Thymus (tissue), 11 donors: ENCODE measurements around the gene CACUL1. TPM values are rescaled to one million over a fixed set of nuclear protein-coding genes. Genes with fewer than 3 reads are reported as not detected.
"Not testable (repeated sequence)": the region's sequence is repeated elsewhere in the genome, so short reads cannot be mapped to it uniquely, and the experiment has no call there.

Experiments used
- DNase-seq, 9 donors: peaks; one replicate each; pipeline ENCODE4 v3.0.0-alpha.2; 2013; ENCODE audit warnings: low spot score in 9 of 9, low read depth in 6 of 9, missing footprints in 1 of 9
- H3K27ac ChIP-seq, 2 donors: one replicate each; pipeline ENCODE4 v1.5.1; 2013; ENCODE audit warnings: control low read depth in 1 of 2, low read depth in 1 of 2, low read length in 1 of 2, mild to moderate bottlenecking in 1 of 2, moderate library complexity in 1 of 2
- H3K27me3 ChIP-seq, 2 donors: one replicate each; pipeline ENCODE4 v1.5.1; 2013; ENCODE audit warnings: low read length in 1 of 2; ENCODE audit not compliant: control insufficient read depth in 2 of 2, insufficient read depth in 1 of 2
- H3K36me3 ChIP-seq, 2 donors: one replicate each; pipeline ENCODE4 v1.5.1; 2013; ENCODE audit warnings: low read length in 1 of 2, mild to moderate bottlenecking in 1 of 2, moderate library complexity in 1 of 2; ENCODE audit not compliant: control insufficient read depth in 2 of 2, insufficient read depth in 2 of 2
- H3K4me1 ChIP-seq, 2 donors: one replicate each; pipeline ENCODE4 v1.5.1; 2013; ENCODE audit warnings: low read length in 2 of 2; ENCODE audit not compliant: control insufficient read depth in 2 of 2, insufficient read depth in 2 of 2
- H3K4me3 ChIP-seq, 2 donors: one replicate each; pipeline ENCODE4 v1.5.1; 2013; ENCODE audit warnings: low read length in 2 of 2, control low read depth in 1 of 2, mild to moderate bottlenecking in 1 of 2
- H3K9me3 ChIP-seq, 2 donors: one replicate each; pipeline ENCODE4 v1.5.1; 2013; ENCODE audit warnings: low read length in 1 of 2, mild to moderate bottlenecking in 1 of 2; ENCODE audit not compliant: control insufficient read depth in 2 of 2, insufficient read depth in 1 of 2
- WGBS: extraction: QIAGEN DNeasy Blood & Tissue Kit; methylation state at CpG from one replicate; pipeline ENCODE4 v1.1.7; 2013; 5-methylcytosine and 5-hydroxymethylcytosine counted together
- polyA plus RNA-seq: library from polyadenylated mRNA; stranded (reverse); fragments of 200-250 nt; gene quantifications from one replicate; pipeline ENCODE4 v1.2.3, GENCODE V29; 2013
- total RNA-seq: library from RNA; stranded (reverse); fragments of 120-200 nt; gene quantifications from one replicate; pipeline ENCODE4 v1.2.4, GENCODE V29; 2013
- donor health status: healthy.

Gene CACUL1
- total and polyA plus RNA-seq, 2 donors = 9.9 to 15.4 TPM

- no peaks in the 10 kb centered on the region for H3K36me3 ChIP-seq
- peaks cover 0 to 10% of the 10 kb centered on the region in 2 donors for H3K4me1 ChIP-seq
- H3K9me3 ChIP-seq = no peaks in the 10 kb centered on the region
- no peak for DNase-seq
- H3K27me3 ChIP-seq = no peaks in the 10 kb centered on the region
- H3K27ac ChIP-seq = peak overlapping the region in 1 of 2 donors; percentile 3
- no peak overlapping the region for H3K4me3 ChIP-seq
- 86% methylated on average over 4 of the region's 4 CpGs for WGBS
These were observed 92.3 kb downstream of the CACUL1 start for GRCh38 chr10:118662228-118663035.

DNA sequence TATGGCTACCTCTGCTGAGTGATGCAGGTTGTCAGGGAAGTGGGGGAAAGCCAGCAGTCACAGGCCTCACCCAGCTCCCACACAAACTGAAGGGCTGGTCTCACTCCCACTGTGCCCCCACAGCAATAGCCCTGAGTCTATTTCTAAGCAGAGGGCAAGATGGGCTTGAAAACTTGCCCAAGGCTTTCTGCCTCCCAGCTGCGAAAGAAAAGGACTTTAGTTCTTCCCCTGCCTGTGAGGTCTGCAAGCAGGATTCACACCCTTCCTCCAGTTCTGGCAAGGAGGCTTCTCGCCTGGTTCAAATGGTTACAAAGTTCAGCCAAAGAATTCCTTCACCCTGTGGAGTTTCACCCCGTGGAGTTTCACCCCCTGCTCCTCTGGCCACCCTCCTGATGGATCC lies 96.0 kb downstream of the CACUL1 start:
- no peak for DNase-seq
- Histone ChIP-seq H3K36me3 (no peaks in the 10 kb centered on the region), H3K4me3 (no peak overlapping the region), H3K9me3 (no peaks in the 10 kb centered on the region), H3K27ac (peak overlapping the region in 1 of 2 donors; percentile 50), H3K4me1 (peaks cover 0 to 10% of the 10 kb centered on the region in 2 donors), H3K27me3 (no peaks in the 10 kb centered on the region)
- 66% methylated on average over 3 of the region's 3 CpGs for WGBS

- H3K4me1 ChIP-seq = peaks cover 0 to 10% of the 10 kb centered on the region in 2 donors
- not testable (repeated sequence) for H3K9me3 ChIP-seq, H3K4me3 ChIP-seq, H3K27me3 ChIP-seq, H3K36me3 ChIP-seq
- DNase-seq = peak in 2 of 9 donors; percentile 18 to 52
- WGBS = 21% methylated on average over 1 of the region's 1 CpG
- H3K27ac ChIP-seq = peak overlapping the region in 1 of 2 donors; percentile 46
These were observed 96.6 kb downstream of the CACUL1 start for GRCh38 chr10:118658168-118658567.

DNA sequence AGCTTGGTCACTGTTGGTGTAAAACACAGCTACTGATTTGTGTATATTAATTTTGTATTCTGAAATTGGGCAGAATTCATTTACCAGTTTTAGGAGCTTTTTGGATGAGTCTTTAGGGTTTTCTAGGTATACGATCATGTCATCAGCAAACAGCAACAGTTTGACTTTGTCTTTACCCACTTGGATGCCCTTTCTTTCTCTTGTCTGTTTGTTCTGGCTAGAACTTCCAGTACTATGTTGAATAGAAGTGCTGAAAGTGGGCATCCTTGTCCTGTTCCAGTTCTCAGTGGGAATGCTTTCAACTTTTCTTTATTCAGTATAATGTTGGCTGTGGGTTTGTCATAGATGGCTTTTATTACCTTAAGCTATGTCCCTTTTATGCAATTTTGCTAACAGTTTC lies 109.5 kb downstream of the CACUL1 start:
- not testable (repeated sequence) for DNase-seq, H3K36me3 ChIP-seq, H3K27ac ChIP-seq, H3K27me3 ChIP-seq, H3K4me3 ChIP-seq, H3K9me3 ChIP-seq, H3K4me1 ChIP-seq
- WGBS = 94% methylated on average over 1 of the region's 1 CpG

- no peak overlapping the region for H3K4me3 ChIP-seq
- H3K36me3 ChIP-seq = no peaks in the 10 kb centered on the region
- H3K27me3 ChIP-seq = peaks cover 0 to 8% of the 10 kb centered on the region in 2 donors
- no peak for DNase-seq
- H3K9me3 ChIP-seq = no peaks in the 10 kb centered on the region
- WGBS = 78% methylated on average over 2 of the region's 2 CpGs
- H3K27ac ChIP-seq = no peak overlapping the region
- no peaks in the 10 kb centered on the region for H3K4me1 ChIP-seq
These were observed 112.5 kb downstream of the CACUL1 start for GRCh38 chr10:118642228-118642627.

GRCh38 chr10:118638680-118639079 lies 116.1 kb downstream of the CACUL1 start:
- Histone ChIP-seq H3K27ac (no peak overlapping the region), H3K36me3 (no peaks in the 10 kb centered on the region), H3K9me3 (peaks cover 0 to 3% of the 10 kb centered on the region in 2 donors), H3K4me1 (no peaks in the 10 kb centered on the region), H3K27me3 (peaks cover 0 to 10% of the 10 kb centered on the region in 2 donors), H3K4me3 (no peak overlapping the region)
- no peak for DNase-seq
- WGBS = 85% methylated on average over 9 of the region's 9 CpGs

DNA sequence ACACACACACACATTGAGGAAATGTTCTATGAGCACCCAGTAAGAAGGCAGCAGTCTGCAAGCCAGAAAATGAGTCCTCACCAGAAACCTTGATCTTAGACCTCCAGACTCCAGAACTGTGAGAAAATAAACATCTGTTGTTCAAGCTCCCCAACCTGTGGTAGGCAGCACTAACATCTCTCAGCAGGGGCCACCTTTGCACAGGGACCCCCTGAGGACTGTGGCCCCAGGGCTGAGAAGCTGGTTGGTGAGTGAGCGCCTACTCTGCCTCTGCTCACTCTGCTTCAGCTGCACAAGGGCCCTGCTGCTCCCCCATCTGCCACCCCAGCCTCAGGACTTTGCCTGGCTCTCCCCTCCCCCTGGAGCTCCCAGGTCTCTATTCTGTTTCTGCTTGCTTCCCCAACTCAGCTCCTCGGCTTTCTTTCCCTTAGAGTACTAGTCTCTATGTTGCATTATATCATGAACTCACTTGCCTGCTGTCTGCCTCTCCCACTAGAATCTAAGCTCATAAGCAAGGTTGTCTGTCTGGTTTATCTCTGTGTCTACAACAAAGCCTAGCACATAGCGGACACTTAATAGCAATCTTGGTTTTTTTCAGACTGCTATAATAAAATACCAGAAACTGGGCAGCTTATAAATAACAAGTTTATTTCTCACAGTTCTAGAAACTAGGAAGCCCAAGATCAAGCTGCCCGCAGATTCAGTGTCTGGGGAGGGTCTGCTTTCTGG lies 118.9 kb downstream of the CACUL1 start:
- H3K4me1 ChIP-seq = no peaks in the 10 kb centered on the region
- peaks cover 0 to 5% of the 10 kb centered on the region in 2 donors for H3K27me3 ChIP-seq
- H3K9me3 ChIP-seq = peaks cover 0 to 3% of the 10 kb centered on the region in 2 donors
- H3K36me3 ChIP-seq = no peaks in the 10 kb centered on the region
- no peak for DNase-seq
- no peak overlapping the region for H3K4me3 ChIP-seq
- H3K27ac ChIP-seq = no peak overlapping the region
- 87% methylated on average over 4 of the region's 4 CpGs for WGBS

GRCh38 chr10:118633786-118634185 lies 121.0 kb downstream of the CACUL1 start:
- Histone ChIP-seq H3K4me3 (no peak overlapping the region), H3K36me3 (no peaks in the 10 kb centered on the region), H3K9me3 (peaks cover 0 to 3% of the 10 kb centered on the region in 2 donors), H3K27ac (no peak overlapping the region), H3K27me3 (peaks cover 0 to 7% of the 10 kb centered on the region in 2 donors), H3K4me1 (no peaks in the 10 kb centered on the region)
- WGBS = 76% methylated on average over 7 of the region's 7 CpGs
- DNase-seq = no peak

DNA sequence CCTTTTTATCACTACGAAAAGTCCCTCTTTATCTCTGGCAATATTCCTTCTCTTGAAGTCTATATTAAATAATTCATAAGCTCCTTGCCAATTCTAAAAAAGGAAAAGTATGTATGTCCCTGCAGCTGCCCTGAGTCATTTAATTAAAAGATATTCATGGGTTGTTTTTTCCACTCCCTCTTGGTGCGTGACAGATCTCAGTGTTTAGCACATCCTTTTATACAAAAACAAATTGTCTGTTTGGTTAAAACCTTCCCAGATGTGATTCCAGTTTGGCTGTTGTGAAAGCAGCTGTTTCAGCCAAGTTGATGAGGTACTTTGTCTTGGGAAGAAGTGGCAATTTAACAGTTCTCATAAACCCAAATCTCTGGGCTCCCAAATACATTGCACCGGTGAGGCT lies 125.6 kb downstream of the CACUL1 start:
- H3K9me3 ChIP-seq = no peaks in the 10 kb centered on the region
- no peak overlapping the region for H3K27ac ChIP-seq
- H3K4me3 ChIP-seq = no peak overlapping the region
- no peaks in the 10 kb centered on the region for H3K36me3 ChIP-seq
- no peaks in the 10 kb centered on the region for H3K4me1 ChIP-seq
- no peak for DNase-seq
- WGBS = 93% methylated on average over 3 of the region's 3 CpGs
- H3K27me3 ChIP-seq = peaks cover 0 to 16% of the 10 kb centered on the region in 2 donors
